Activated CD4-positive, CD25-positive, alpha-beta regulatory T cell treated with anti-CD3 and anti-CD28 coated beads, Interleukin-2, amount 50 U/mL, for 16 hours (primary cell): Measurements from ENCODE around the gene MRPS25.
"Not testable (repeated sequence)": the region's sequence is repeated elsewhere in the genome, so short reads cannot be mapped to it uniquely, and the experiment has no call there.

Source experiments
- DNase-seq: peaks from one replicate; pipeline ENCODE4 v3.0.0-alpha.2; 2020; ENCODE audit warnings: low read depth, low spot score

MRPS25 gene

DNA sequence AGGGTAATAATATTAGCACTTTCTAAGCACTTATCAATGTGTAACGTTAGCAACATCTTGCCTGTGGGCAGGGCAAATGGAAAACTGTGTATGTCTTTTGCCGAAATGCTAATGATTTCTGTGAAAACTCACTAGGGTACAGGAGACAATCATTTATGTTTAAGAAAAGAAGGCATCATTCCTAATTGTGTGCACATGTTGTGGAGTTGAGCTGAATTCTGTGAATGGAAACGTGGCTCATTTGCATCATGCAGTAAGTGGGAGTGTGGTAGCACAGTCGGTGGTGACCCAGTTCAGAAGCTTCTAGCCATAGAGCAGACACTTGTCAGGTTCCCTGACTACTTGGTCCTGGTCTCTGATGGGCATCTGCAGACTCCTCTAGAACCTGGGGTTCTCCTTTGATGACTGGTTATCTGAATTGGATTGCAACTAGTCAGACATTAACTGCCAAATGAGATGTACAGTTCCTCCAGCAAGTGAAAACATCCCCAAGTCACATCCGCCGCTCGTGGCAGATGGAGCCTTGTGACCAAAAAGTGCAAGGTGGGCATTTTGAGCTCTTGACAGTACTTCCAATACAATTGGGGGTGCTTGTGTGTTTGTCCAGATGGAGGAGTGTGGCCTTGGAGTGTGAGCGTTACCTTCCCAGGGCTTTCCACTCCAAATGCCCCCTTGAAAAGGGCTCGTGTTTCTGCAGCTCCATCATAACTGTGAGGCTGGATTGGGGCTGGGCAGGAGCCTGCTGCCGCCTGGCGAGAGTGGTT is 21.5 kb downstream of the MRPS25 start:
- DNase-seq, result no peak

GRCh38 chr3:15042936-15043335 is 22.2 kb downstream of the MRPS25 start:
- no peak for DNase-seq

- DNase-seq, result no peak
Observed at GRCh38 chr3:15041950-15042349, 23.2 kb downstream of the MRPS25 start.

DNA sequence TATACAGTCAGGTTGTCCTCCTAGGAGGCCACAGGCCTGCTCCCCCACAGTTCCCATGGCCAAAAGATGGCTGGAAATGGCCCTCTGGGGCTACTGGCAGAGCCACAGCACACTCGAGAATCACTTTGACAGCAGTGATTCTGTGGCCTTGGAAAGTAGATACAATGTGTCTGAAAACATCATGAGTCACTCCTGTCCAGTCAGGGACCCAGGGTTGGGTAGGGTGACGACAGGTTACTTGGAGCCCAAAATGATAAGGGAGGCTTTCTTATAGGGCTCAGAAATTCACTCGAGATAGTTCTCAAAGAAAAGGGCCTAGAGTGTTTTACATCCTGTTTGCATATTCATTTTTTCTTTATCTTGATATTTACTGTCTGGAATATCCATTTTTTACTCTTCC is 24.3 kb downstream of the MRPS25 start:
- DNase-seq, result no peak

DNA sequence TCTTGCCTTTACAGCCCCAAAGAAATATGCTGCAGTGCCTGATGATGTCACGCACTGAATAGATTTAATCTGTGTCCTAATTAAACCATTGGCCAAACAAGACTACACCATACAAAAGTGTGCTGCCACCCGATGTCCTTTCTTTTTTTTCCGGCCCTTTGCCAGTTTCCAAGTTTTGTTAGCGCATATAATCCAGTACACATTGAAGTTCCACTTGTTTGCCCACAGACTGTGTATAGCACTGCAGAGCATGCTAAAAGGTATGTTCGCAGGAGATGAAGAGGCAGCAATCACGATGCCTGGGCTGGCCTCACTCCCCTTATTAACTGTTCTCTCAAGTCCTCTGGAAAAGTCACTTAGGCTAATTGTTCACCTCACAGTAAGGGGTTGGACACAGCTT is 26.8 kb downstream of the MRPS25 start:
- no peak for DNase-seq

DNA sequence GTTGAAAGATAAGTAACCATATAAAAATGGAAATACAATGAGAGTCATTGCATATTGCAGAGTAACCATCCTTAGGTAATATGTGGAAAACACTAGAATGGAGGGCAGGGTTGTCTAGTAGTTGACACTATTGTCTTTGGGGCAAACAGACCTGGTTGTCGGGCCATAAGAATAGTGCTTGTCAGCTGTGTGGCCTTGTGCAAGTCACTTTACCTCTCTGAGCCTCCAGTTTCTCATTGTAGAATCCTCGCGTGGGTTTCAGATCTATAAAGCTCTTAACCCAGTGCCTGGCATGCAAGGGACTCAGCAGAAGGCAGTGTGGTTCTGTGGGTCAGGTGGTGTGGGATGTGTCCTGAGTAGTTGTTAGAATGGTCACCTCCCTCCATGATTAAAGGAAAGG is 32.0 kb downstream of the MRPS25 start:
- DNase-seq, result no peak

DNA sequence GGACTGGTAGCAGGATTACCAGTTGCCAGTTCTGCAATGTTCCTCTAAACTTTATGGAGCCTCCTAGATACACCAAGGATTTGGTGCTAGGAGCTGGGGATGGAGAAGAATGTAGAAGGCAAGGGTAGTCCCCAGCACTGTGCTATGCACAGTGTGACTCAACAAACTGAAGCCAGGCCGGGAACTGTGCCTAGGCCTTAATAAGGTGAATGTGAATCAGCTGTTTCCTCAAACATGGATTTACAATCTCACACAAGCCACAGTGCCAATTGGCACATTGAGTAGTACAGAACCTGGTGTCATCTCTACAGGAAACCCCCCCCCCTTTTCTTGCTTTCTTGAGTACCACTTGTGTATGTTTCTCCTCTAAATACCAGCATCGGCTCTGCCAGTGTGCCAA is 32.5 kb downstream of the MRPS25 start:
- no peak for DNase-seq

DNA sequence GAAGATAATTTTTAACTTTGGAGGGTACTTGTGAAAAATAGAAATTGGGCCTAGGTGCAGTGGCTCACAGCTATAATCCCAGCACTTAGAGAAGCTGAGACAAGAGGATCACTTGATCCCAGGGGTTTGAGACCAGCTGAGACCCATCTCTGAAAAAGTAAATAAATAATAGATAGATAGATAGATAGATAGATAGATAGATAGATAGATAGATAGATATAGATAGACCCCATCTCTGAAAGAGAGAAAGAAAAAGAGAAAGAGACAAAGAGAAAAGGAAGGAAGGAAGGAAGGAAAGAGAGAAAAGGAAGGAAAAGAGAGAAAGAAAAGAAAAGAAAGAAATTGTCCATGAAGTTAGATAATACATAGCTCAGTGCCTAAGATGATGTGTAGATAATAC is 35.5 kb downstream of the MRPS25 start:
- no peak for DNase-seq

DNA sequence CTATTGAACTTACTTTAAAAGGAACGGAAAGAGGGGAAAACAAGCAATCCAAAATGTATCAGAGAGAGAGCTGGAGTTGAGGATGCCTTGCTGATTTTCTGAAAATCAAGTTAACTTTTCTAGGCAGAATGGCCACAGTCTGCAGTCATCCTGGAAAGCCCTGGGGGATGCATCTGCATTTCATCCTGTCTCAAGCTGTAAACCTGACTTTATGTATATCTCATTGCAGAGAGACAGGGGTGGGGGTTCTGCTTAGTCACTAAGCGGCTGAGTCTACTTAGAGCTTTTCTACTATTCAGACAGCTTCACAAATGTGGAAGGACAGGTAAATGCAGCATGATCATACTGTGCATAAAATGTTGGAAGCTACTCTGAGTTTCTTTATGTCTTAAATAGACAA is 41.4 kb downstream of the MRPS25 start:
- DNase-seq, result no peak

- no peak for DNase-seq
Observed at GRCh38 chr3:15023249-15023648, 41.9 kb downstream of the MRPS25 start.

GRCh38 chr3:15017191-15017590 is 47.9 kb downstream of the MRPS25 start:
- DNase-seq, result no peak

GRCh38 chr3:15015456-15015855 is 49.7 kb downstream of the MRPS25 start:
- DNase-seq, result no peak

- no peak for DNase-seq
Observed at GRCh38 chr3:15014606-15015328, 50.3 kb downstream of the MRPS25 start.

DNA sequence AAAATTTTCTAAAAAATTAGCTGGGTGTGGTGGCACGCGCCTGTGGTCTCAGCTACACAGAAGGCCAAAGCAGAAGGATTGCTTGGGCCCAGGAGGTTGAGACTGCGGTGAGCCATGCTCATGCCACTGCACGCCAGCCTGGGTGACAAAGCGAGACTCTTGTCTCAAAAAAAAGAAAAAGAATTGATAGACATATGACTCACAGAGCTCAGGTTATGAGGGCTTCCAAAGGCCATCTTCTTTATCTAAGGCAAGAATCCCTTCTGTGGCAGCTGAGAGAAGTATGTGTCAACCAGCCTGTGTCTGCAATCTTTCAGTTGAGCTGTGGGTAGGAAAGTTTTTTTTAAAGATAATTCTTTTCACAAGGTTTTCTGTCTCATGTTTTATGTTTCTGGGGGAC is 53.9 kb downstream of the MRPS25 start:
- no peak for DNase-seq

DNA sequence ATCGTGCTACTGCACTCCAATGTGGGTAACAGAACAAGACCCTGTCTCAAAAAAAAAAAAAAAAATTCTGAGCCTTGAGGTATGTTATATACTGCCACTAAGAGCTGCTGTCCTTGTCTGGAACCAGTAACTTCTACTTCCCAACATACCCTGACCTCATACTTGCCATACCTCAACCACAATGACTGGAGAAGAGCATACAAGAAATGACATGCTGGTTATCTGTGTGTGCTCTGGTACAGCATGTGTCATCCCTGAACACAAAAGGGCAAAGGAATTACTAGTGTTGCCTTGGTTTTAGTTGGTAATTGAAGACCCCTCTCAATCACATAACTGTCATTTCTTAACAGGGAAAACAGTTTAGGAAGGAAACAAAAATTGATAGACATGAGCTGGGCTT is 54.5 kb downstream of the MRPS25 start:
- DNase-seq, result no peak

DNA sequence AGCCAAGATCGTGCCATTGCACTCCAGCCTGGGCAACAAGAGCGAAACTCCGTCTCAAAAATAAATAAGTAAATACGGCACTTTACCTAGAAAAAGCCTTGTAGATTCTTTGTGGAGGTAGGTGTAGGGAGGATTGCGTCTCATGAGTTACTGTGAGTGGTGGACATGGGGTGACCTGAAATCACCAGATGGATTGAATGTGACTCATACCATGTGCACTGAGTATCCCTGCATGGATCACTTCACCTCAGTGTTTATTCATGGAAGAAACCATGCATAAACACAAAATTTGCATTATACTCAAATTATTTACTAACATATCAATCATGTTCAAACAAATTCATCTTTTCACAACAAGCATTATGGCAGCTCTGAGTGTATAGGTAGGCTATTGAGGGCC is 55.9 kb downstream of the MRPS25 start:
- DNase-seq, result no peak

DNA sequence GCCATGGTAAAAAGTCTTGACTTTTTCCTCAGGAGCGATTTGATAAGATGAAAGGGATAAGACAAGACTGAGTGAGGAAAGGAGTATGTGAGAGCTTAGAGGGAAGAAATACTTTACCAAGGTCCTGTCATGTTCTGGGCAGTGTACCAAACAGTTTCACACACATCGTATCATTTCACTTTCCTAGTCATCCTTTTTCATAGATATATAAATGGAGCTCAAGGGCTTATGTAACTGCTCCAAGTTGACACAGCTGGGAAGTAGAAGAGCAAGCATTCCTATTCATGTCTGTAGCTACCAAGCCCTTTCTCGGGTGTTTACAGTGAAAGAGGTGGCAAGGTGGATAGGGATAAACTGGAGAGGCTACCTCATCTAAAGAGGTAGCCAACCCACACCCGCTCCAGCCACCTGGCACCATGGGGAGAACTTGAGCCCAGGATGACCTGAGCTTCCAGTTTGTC is 57.4 kb downstream of the MRPS25 start:
- no peak for DNase-seq

DNA sequence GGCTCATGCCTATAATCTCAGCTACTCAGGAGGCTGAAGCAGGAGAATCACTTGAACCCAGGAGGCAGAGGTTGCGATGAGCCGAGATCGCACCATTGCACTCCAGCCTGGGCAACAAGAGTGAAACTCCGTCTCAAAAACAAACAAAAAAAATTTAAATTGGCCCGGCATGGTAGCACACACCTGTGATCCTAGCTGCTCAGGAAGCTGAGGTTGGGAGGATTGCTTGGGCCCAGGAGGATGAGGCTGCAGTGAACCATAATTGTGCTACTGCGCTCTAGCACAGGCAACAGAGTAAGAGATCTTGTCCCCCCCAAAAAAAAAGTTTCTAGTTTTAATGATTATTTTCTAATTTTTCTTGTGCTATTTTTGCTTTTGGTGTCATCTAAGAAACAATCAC is 65.9 kb downstream of the MRPS25 start:
- DNase-seq, result not testable (repeated sequence)
